ENCODE measurements around the gene GALNT14. TPM values are rescaled to one million over a fixed set of nuclear protein-coding genes. Genes with fewer than 3 reads are reported as not detected.
A peak's percentile ranks its signal among the peaks of the same experiment; 100 is the strongest.

Gene GALNT14
- total RNA-seq, 1 donor = not detected

GRCh38 chr2:30915486-30915885 lies 222.8 kb downstream of the GALNT14 start:
- Histone ChIP-seq H3K4me2 (ENCODE audit: insufficient read depth, low read length) (no peak overlapping the region), H2AFZ (ENCODE audit: low read length) (no peak overlapping the region), H3K27me3 (ENCODE audit: insufficient read depth, low read length) (no peaks in the 10 kb centered on the region), H3K4me3 (ENCODE audit: insufficient read depth, low read length) (no peak overlapping the region), H3K4me1 (ENCODE audit: insufficient read depth, low read length) (no peaks in the 10 kb centered on the region), H3K9me3 (ENCODE audit: low read depth, low read length) (no peaks in the 10 kb centered on the region), H3K79me2 (ENCODE audit: insufficient read depth, low read length) (no peaks in the 10 kb centered on the region), H4K20me1 (ENCODE audit: insufficient read depth, low read length) (no peaks in the 10 kb centered on the region), H3K36me3 (ENCODE audit: insufficient read depth, low read length) (no peaks in the 10 kb centered on the region), H3K27ac (ENCODE audit: low read depth, low read length) (no peak overlapping the region)
- DNase-seq (ENCODE audit: insufficient read length, low spot score, missing footprints) = no peak
- no peak for TF ChIP-seq CTCF (IDR thresholded peaks at IDR 0.05; ENCODE audit: extremely low read depth, low read depth, low read length)

- H3K36me3 ChIP-seq (ENCODE audit: insufficient read depth, low read length) = no peaks in the 10 kb centered on the region
- TF ChIP-seq CTCF (IDR thresholded peaks at IDR 0.05; ENCODE audit: extremely low read depth, low read depth, low read length) = no peak
Observed at GRCh38 chr2:30914456-30914855, 223.8 kb downstream of the GALNT14 start.

GRCh38 chr2:30912056-30912455 lies 226.2 kb downstream of the GALNT14 start:
- TF ChIP-seq CTCF (IDR thresholded peaks at IDR 0.05; ENCODE audit: extremely low read depth, low read depth, low read length) = no peak
- H4K20me1 ChIP-seq (ENCODE audit: insufficient read depth, low read length) = no peaks in the 10 kb centered on the region
- no peak overlapping the region for H3K4me2 ChIP-seq (ENCODE audit: insufficient read depth, low read length)
- no peaks in the 10 kb centered on the region for H3K9me3 ChIP-seq (ENCODE audit: low read depth, low read length)
- H3K27me3 ChIP-seq (ENCODE audit: insufficient read depth, low read length) = no peaks in the 10 kb centered on the region
- no peaks in the 10 kb centered on the region for H3K36me3 ChIP-seq (ENCODE audit: insufficient read depth, low read length)
- no peak overlapping the region for H3K4me3 ChIP-seq (ENCODE audit: insufficient read depth, low read length)
- H3K4me1 ChIP-seq (ENCODE audit: insufficient read depth, low read length) = no peaks in the 10 kb centered on the region
- no peak overlapping the region for H3K27ac ChIP-seq (ENCODE audit: low read depth, low read length)
- no peak overlapping the region for H2AFZ ChIP-seq (ENCODE audit: low read length)
- no peaks in the 10 kb centered on the region for H3K79me2 ChIP-seq (ENCODE audit: insufficient read depth, low read length)
- peak; percentile 79 for DNase-seq (ENCODE audit: insufficient read length, low spot score, missing footprints)

More at GRCh38 chr2:30914456-30914855, 223.8 kb downstream of the GALNT14 start:
- Histone ChIP-seq H3K9me3 (ENCODE audit: low read depth, low read length) (no peaks in the 10 kb centered on the region), H3K79me2 (ENCODE audit: insufficient read depth, low read length) (no peaks in the 10 kb centered on the region), H2AFZ (ENCODE audit: low read length) (no peak overlapping the region), H3K27me3 (ENCODE audit: insufficient read depth, low read length) (no peaks in the 10 kb centered on the region), H3K4me2 (ENCODE audit: insufficient read depth, low read length) (no peak overlapping the region), H3K4me3 (ENCODE audit: insufficient read depth, low read length) (no peak overlapping the region), H3K27ac (ENCODE audit: low read depth, low read length) (no peak overlapping the region), H3K4me1 (ENCODE audit: insufficient read depth, low read length) (no peaks in the 10 kb centered on the region), H4K20me1 (ENCODE audit: insufficient read depth, low read length) (no peaks in the 10 kb centered on the region)
- no peak for DNase-seq (ENCODE audit: insufficient read length, low spot score, missing footprints)

GRCh38 chr2:30911327-30911726 lies 226.9 kb downstream of the GALNT14 start:
- DNase-seq (ENCODE audit: insufficient read length, low spot score, missing footprints) = no peak
- no peaks in the 10 kb centered on the region for H3K4me1 ChIP-seq (ENCODE audit: insufficient read depth, low read length)
- no peaks in the 10 kb centered on the region for H3K79me2 ChIP-seq (ENCODE audit: insufficient read depth, low read length)
- no peak for TF ChIP-seq CTCF (IDR thresholded peaks at IDR 0.05; ENCODE audit: extremely low read depth, low read depth, low read length)
- H3K27me3 ChIP-seq (ENCODE audit: insufficient read depth, low read length) = no peaks in the 10 kb centered on the region
- no peak overlapping the region for H2AFZ ChIP-seq (ENCODE audit: low read length)
- H3K36me3 ChIP-seq (ENCODE audit: insufficient read depth, low read length) = no peaks in the 10 kb centered on the region
- H3K9me3 ChIP-seq (ENCODE audit: low read depth, low read length) = no peaks in the 10 kb centered on the region
- H3K27ac ChIP-seq (ENCODE audit: low read depth, low read length) = no peak overlapping the region
- no peak overlapping the region for H3K4me3 ChIP-seq (ENCODE audit: insufficient read depth, low read length)
- H3K4me2 ChIP-seq (ENCODE audit: insufficient read depth, low read length) = no peak overlapping the region
- H4K20me1 ChIP-seq (ENCODE audit: insufficient read depth, low read length) = no peaks in the 10 kb centered on the region

Measured in osteoblast (primary cell).